Sigmoid colon (tissue), 7 donors: ENCODE results near the gene FCSK. TPM values are rescaled to one million over a fixed set of nuclear protein-coding genes. Genes with fewer than 3 reads are reported as not detected.

ENCODE experiments used
- DNase-seq: peaks from one replicate; pipeline ENCODE4 v3.0.0-alpha.2; 2019
- H3K27ac ChIP-seq, 4 donors: fragments of 200-600 bp; sonication (generic); one replicate each; pipeline ENCODE4 v1.5.1; 2016 to 2019; ENCODE audit warnings: mild to moderate bottlenecking in 1 of 4
- H3K27me3 ChIP-seq, 3 donors: fragments of 200-600 bp; sonication (generic); one replicate each; pipeline ENCODE4 v1.5.1; 2019; ENCODE audit warnings: mild to moderate bottlenecking in 1 of 3
- H3K36me3 ChIP-seq, 4 donors: fragments of 200-600 bp; sonication (generic); one replicate each; pipeline ENCODE4 v1.5.1; 2016 to 2019
- H3K4me1 ChIP-seq, 4 donors: fragments of 200-600 bp; sonication (generic); one replicate each; pipeline ENCODE4 v1.5.1; 2017 to 2019
- H3K4me3 ChIP-seq, 4 donors: fragments of 200-600 bp; sonication (generic); one replicate each; pipeline ENCODE4 v1.5.1; 2017 to 2019; ENCODE audit warnings: mild to moderate bottlenecking in 2 of 4, moderate library complexity in 1 of 4
- H3K9me3 ChIP-seq, 4 donors: fragments of 200-600 bp in 3 of 4; sonication (generic) in 3 of 4; one replicate each; pipeline versions ENCODE4 v1.5.1 to v1.6.1; 2013 to 2019
- CTCF ChIP-seq, 4 experiments: fragments of 450-650 bp in 3 of 4; fragments of 200-600 bp in 1 of 4; IDR thresholded peaks; one replicate each; pipeline ENCODE4 v1.5.1; 2016 to 2019; ENCODE audit warnings: antibody characterized with exemption in 4 of 4, mild to moderate bottlenecking in 3 of 4, moderate library complexity in 2 of 4
- EP300 ChIP-seq, 4 donors: sonication (generic); formaldehyde crosslinking; IDR thresholded peaks; one replicate each; pipeline ENCODE4 v1.6.1; 2017; ENCODE audit warnings: antibody characterized with exemption in 4 of 4
- POLR2A ChIP-seq, 2 donors: fragments of 450-650 bp; IDR thresholded peaks; one replicate each; pipeline ENCODE4 v1.6.1; 2016; ENCODE audit warnings: antibody characterized with exemption in 2 of 2, mild to moderate bottlenecking in 2 of 2, moderate library complexity in 2 of 2
- POLR2AphosphoS5 ChIP-seq, 4 donors: sonication (generic); formaldehyde crosslinking; IDR thresholded peaks; one replicate each; pipeline ENCODE4 v1.6.1; 2017; ENCODE audit warnings: antibody characterized with exemption in 4 of 4
- WGBS, 2 donors: extraction: QIAGEN DNeasy Blood & Tissue Kit; methylation state at CpG; one replicate each; pipeline ENCODE4 v1.1.7; 2013; 5-methylcytosine and 5-hydroxymethylcytosine counted together
- intact Hi-C: fragments of 100-400 bp; cut with DNase I; formaldehyde crosslinking; loops from one replicate; pipeline ENCODE4 v1.15.1; 2023
- polyA plus RNA-seq, 3 donors: library from polyadenylated mRNA; stranded (reverse); fragments of 200-250 nt; gene quantifications; one replicate each; pipeline ENCODE4 v1.2.3, GENCODE V29; 2013
- total RNA-seq, 4 donors: library from RNA; depleted of rRNA; stranded (reverse); fragments of >200 nt; gene quantifications; one replicate each; pipeline ENCODE4 v1.1.0, GENCODE V29; 2016
- donor health status: healthy with polysubstance abuse.
- donor health status: Bipolar disorder and iron deficiency.
- donor health status: healthy.

The FCSK gene
- total and polyA plus RNA-seq, 7 donors: 7.6 to 19.1 (median 12.7) TPM

- no peaks in the 10 kb centered on the region for H3K36me3 ChIP-seq
- TF ChIP-seq CTCF (IDR thresholded peaks at IDR 0.05) (no peak), POLR2AphosphoS5 (IDR thresholded peaks at IDR 0.05) (no peak), EP300 (IDR thresholded peaks at IDR 0.05) (no peak), POLR2A (IDR thresholded peaks at IDR 0.05) (no peak)
- WGBS, 2 donors: 96 to 97% methylated on average over 11 of the region's 11 CpGs
- peak overlapping the region; percentile 82 to 96 (median 90) for H3K27ac ChIP-seq
- no peak for DNase-seq
- peaks cover 0 to 17% (median 14%) of the 10 kb centered on the region in 4 donors for H3K4me1 ChIP-seq
- H3K4me3 ChIP-seq: peak overlapping the region; percentile 67 to 97 (median 86)
- intact Hi-C loops: no loop called here
- H3K9me3 ChIP-seq: no peaks in the 10 kb centered on the region
- peaks cover 0 to 8% (median 0%) of the 10 kb centered on the region in 3 donors for H3K27me3 ChIP-seq
Measured at GRCh38 chr16:70453117-70453891, 1.1 kb upstream of the FCSK start.

DNA sequence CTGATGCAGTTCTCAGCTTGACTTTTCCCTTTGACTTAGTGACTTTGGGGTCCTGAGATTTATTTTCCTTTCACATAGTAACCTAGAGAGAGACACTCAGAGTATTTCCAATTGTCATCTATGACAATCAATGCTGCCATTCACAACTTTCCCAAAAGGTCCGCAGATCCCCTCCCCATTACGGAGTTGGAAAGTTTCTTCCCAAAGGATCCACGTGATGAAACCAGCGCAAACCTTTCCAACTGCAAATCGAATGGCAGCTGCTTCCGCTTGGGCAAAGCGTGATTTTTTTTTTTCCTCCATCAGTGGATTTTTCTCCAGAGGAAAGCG lies 538 bp upstream of the FCSK start:
- Histone ChIP-seq H3K27ac (peak overlapping the region; percentile 82 to 96 (median 90)), H3K4me1 (peaks cover 0 to 17% (median 14%) of the 10 kb centered on the region in 4 donors), H3K36me3 (no peaks in the 10 kb centered on the region), H3K4me3 (peak overlapping the region; percentile 67 to 97 (median 86)), H3K27me3 (peaks cover 0 to 8% (median 0%) of the 10 kb centered on the region in 3 donors), H3K9me3 (no peaks in the 10 kb centered on the region)
- TF ChIP-seq POLR2A (IDR thresholded peaks at IDR 0.05) (no peak), EP300 (IDR thresholded peaks at IDR 0.05) (no peak), POLR2AphosphoS5 (IDR thresholded peaks at IDR 0.05) (no peak), CTCF (IDR thresholded peaks at IDR 0.05) (no peak)
- no peak for DNase-seq
- intact Hi-C loops: loop anchor here (1.0 kb wide), 2 partner anchors 15 to 73 kb away; partner anchors contain the start of gene ST3GAL2
- 1% methylated on average over 8 of the region's 8 CpGs for WGBS, 2 donors

- no peak for DNase-seq
- Histone ChIP-seq H3K4me1 (peaks cover 0 to 17% (median 14%) of the 10 kb centered on the region in 4 donors), H3K27ac (no peak overlapping the region), H3K36me3 (no peaks in the 10 kb centered on the region), H3K27me3 (peaks cover 0 to 4% (median 0%) of the 10 kb centered on the region in 3 donors), H3K9me3 (no peaks in the 10 kb centered on the region), H3K4me3 (no peak overlapping the region)
- intact Hi-C loops: no loop called here
- WGBS, 2 donors: 87 to 88% methylated on average over 7 of the region's 7 CpGs
- TF ChIP-seq EP300 (IDR thresholded peaks at IDR 0.05) (no peak), CTCF (IDR thresholded peaks at IDR 0.05) (no peak), POLR2AphosphoS5 (IDR thresholded peaks at IDR 0.05) (no peak)
Measured at GRCh38 chr16:70455910-70456309, 1.5 kb downstream of the FCSK start.

DNA sequence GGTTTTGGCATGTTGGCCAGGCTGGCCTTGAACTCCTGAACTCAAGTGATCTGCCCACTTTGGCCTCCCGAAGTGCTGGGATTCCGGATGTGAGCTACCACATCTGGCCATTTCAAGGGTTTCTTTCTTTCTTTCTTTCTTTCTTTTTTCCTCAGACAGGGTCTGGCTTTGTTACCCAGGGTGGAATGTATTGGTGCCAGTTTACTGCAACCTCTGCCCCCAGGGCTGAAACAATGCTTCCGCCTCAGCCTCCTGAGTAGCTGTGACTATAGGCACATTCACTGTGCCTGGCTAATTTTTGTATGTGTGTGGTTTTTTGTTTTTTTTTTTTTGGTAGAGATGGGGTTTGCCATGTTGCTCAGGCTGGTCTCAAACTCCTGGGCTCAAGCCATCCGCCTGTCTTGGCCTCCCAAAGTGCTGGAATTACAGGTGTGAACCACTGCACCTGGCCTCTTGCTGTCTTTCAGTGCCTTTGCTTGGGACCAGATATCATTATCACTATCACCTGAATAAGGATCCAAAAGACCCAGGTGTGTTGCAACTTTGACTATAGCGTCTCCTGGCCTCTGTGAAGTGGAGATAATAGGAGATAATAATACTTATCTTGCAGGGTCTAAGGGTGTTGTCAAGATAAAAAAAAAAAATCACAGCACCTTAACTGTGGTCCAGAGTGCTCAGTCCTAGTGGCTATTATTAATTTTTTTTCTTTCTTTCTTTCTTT lies 3.2 kb downstream of the FCSK start:
- intact Hi-C loops: no loop called here
- H3K27ac ChIP-seq: no peak overlapping the region
- H3K4me1 ChIP-seq: peaks cover 0 to 17% (median 14%) of the 10 kb centered on the region in 4 donors
- H3K4me3 ChIP-seq: no peak overlapping the region
- no peaks in the 10 kb centered on the region for H3K27me3 ChIP-seq
- 93 to 97% methylated on average over 5 of the region's 5 CpGs for WGBS, 2 donors
- no peak for TF ChIP-seq POLR2AphosphoS5 (IDR thresholded peaks at IDR 0.05)
- TF ChIP-seq POLR2A (IDR thresholded peaks at IDR 0.05): no peak
- no peak for TF ChIP-seq EP300 (IDR thresholded peaks at IDR 0.05)
- TF ChIP-seq CTCF (IDR thresholded peaks at IDR 0.05): no peak
- H3K36me3 ChIP-seq: no peaks in the 10 kb centered on the region
- no peaks in the 10 kb centered on the region for H3K9me3 ChIP-seq
- no peak for DNase-seq
